AG09309 (cell line): ENCODE results near the gene POU2AF2.
"Not testable (repeated sequence)": the region's sequence is repeated elsewhere in the genome, so short reads cannot be mapped to it uniquely, and the experiment has no call there.

Experiments used
- DNase-seq: peaks from one replicate; pipeline ENCODE4 v3.0.0-alpha.2; 2010; ENCODE audit warnings: low read depth
- H3K4me3 ChIP-seq: 2 replicates; pipeline ENCODE4 v1.5.1; 2011; ENCODE audit warnings: mild to moderate bottlenecking, low read depth, low read length, moderate library complexity; ENCODE audit not compliant: control insufficient read depth
- CTCF ChIP-seq: IDR thresholded peaks from 2 replicates; pipeline ENCODE4 v1.5.1; 2011; ENCODE audit warnings: mild to moderate bottlenecking, low read depth, low read length, inconsistent platforms; ENCODE audit not compliant: insufficient read depth, control insufficient read depth; ENCODE audit errors: missing control alignments

Gene POU2AF2

GRCh38 chr11:111209543-111210355 lies 35.8 kb upstream of the POU2AF2 start:
- no peak overlapping the region for H3K4me3 ChIP-seq
- DNase-seq = no peak
- TF ChIP-seq CTCF = no peak

DNA sequence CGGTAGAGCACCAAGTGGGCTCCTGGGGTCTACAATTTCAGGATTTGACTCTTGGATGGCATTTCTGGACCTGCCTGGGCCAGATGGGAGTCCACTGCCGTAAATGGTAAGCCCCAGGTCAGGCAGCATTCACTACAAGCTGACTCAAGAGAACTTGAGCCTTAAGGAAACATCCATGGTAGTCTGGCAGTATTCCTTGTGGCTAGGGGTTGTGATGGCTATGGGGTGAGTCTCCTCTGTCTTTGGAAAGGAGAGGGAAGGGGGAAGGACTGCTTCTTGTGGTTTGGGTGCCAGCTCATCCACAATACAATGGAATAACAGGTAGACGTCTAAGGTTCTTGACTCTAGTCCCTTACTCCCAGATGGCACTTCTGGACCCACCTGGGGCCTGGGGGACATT lies 32.3 kb upstream of the POU2AF2 start:
- TF ChIP-seq CTCF = no peak
- no peak for DNase-seq
- H3K4me3 ChIP-seq = no peak overlapping the region

DNA sequence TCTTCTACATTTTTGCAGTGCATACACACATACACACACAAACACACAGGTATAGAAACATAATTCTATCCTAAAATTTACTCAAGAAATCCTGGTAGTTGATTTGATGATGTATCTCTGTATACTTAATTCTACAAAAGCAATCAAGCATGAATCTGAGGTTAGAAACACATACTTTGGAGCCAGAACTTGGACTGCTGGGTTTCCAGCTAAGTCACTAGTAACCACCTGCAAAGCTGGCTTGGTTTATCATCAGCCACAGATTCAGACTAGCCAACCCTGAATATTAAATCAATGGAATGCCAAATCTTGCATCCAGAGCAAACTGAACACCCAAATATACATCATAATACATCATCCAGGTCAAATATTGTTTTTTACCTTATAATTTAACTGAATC lies 24.8 kb upstream of the POU2AF2 start:
- no peak for DNase-seq
- H3K4me3 ChIP-seq = no peak overlapping the region
- no peak for TF ChIP-seq CTCF

- H3K4me3 ChIP-seq = no peak overlapping the region
- DNase-seq = no peak
- TF ChIP-seq CTCF = no peak
These were observed 24.3 kb upstream of the POU2AF2 start for GRCh38 chr11:111221208-111221607.

- not testable (repeated sequence) for H3K4me3 ChIP-seq, DNase-seq
These were observed 23.6 kb upstream of the POU2AF2 start for GRCh38 chr11:111221936-111222335.

DNA sequence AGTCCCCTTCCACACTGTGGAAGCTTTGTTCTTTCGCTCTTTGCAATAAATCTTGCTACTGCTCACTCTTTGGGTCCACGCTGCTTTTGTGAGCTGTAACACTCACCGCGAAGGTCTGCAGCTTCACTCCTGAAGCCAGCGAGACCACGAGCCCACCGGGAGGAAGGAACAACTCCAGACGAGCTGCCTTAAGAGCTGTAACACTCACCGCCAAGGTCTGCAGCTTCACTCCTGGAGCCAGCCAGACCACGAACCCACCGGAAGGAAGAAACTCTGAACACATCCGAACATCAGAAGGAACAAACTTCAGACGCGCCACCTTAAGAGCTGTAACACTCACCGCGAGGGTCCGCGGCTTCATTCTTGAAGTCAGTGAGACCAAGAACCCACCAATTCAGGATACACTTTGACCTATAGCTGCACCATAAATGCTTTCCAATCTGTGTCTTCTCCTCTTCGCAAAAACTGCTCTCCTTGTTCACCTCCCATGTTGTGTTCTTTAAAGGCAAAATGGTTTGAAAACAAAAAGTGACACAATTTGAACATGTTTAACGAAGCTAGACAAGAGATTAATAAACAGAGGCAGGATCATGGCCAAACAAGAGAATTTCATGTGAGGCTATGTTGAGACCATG lies 22.6 kb upstream of the POU2AF2 start:
- DNase-seq, H3K4me3 ChIP-seq: not testable (repeated sequence)

GRCh38 chr11:111225881-111226280 lies 19.6 kb upstream of the POU2AF2 start:
- TF ChIP-seq CTCF = no peak
- no peak for DNase-seq
- no peak overlapping the region for H3K4me3 ChIP-seq
